ENCODE data around the gene OVCA2.
A peak's percentile ranks its signal among the peaks of the same experiment; 100 is the strongest.

Gene OVCA2

DNA sequence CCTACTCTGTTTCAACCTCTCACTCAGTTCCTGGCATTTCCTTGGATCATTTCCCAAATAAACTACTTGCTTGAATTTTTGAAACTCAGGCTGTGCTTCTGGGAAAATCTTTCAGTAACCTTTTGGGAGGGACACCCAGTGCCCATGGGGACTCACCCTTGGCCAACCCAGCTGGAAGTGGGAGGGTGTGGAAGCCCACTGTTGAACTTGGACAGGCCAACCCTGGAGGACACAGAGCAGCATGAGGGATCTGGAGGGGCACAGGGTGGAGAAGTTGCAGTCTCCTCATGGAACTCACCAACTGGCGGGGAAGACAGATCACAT lies 27.9 kb upstream of the OVCA2 start:
- DNase-seq (ENCODE audit: low spot score): no peak

DNA sequence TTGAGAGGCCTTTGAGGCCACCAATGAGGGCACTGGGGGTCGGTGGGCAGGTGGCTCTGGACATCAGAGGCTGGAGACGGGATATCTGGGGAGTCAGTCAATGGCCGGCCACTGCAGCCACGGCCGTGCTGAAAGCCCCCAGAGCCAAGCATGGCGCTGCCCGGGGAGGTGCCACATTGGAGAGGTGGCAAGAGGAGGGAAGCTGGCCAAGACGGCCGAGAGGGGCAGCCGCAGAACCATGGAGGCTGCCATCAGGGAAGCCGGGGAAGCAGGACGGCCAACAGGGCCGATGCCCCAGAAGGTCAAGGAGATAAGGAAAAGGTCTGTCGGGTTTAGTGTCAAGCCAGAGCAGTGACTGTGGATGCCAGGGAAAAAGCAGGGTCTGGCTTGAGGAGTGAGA lies 26.5 kb upstream of the OVCA2 start:
- DNase-seq (ENCODE audit: low spot score): no peak

DNA sequence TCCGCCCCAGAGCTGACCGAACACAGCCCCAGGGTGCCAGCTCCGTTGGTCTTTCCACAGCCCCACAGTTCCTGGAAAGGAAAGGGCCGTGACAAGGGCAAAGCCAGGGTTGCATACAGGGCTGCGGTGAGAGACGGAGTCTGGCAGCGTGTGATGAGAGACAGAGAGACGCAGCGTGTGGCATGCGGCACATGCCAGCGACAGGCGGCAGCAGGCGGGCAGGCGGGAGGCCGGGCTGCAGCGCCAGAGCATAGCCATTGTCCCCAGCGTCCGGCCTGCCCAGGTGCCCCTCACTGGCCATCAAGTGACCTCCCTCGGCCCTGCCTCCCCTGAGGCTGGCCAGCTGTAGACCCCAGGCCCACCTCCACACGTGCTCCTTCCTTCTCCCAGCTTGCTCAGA lies 25.3 kb upstream of the OVCA2 start:
- DNase-seq (ENCODE audit: low spot score): no peak

DNA sequence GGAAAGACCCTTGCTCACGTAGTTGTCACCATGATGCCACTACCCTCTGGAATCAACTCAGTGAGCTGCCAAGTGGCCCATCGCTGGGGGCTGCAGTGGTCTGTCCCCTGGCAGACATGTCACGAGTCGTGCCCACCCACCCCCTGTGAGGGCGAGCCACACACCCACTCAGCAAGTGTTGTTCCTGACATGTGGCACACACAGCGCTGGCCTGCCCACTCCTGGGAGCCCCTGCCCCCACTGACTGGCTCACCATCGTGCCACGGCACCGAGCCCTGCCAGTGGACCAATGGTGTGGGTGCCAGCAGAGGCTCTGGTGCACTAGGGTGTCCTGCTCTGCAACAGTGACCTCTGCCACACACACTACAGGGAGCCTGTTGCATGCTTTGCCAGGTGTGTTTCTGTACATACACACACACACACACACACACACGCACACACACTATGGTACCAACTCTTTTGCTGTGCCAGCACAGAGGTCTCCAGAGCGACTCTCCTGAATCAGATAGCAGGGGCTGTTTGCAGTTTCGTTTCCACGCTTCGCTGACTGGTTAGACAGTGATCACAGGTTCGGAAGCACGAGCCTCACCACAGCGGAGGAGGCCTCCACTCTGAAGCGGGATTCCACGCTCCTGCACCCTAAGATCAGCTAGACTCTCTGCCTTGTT lies 24.4 kb upstream of the OVCA2 start:
- no peak for DNase-seq (ENCODE audit: low spot score)

DNA sequence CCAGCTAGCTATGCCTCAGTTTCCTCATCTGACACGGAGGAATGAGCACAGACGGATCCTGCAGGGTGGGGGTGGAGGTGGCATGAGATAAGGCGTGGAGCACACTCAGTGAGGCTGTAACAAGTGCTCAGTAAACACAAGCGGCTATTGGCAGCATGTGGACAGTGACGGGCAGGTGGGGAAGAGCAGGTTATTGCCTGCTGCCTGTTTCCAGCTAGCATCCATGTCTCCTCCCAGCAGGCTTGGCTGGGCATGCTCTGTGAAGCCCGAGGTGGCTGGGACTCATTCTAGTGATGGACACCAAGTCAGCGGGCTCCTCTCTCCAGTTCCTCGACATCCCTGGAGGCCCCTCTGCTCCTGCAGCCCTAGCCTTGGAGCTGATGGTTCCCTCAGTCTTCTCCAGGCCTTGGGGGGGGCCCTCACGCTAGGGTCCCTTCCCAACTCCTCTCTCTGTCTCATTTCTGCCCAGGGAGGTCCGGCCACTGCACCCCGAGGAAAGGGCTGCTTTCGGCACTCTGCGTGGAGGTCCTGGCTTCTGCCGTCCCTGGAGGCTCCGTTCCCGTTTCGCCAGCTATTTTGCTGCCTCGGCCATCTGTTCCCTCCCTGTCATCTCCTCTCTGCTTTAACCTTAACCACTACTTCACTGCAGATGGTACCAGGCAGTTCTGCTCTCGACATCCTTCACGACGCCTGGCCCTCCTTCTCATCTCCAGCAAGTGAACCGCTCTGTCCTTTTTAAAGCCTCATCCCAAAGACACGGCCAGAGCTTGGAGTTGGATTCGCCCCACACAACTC lies 22.9 kb upstream of the OVCA2 start:
- DNase-seq (ENCODE audit: low spot score): no peak

DNA sequence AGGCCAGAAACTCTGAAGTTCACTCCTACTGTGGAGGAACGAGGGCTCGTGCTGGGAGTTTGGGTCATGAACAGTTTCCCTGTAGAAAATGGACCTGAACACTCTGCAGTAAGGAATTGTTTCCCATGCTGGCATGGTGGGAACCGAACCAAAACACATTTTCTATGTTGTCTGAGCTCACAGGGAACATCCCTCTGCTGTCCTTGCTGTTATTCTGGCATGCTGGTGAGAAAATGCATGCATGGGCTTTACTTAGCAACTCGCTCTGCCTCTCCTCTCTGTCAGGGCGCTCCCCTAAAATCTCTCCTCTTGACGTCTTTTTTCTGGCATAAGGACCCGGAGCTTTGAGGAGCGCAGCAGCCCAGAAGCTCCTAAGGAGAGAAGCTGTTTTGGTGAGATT lies 22.1 kb upstream of the OVCA2 start:
- no peak for DNase-seq (ENCODE audit: low spot score)

DNA sequence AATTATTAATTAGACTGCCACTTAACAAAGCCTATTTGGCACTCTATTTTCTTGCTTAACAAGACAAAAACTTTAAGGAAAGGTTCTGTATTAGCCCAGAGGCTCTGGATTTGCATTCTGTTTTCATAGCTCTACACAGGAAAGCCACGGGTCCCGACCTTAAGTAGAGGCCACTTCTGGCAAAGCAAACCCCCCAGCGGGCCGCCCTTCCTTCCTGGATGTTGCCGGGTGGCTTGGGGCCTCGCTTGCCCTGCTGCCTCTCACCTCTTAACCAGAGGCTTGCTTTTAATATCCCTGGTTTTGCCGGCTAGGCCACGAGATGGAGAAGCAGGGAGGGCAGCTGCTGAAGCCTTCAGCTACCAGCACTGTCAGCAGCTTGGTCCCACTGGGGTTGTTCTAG lies 21.1 kb upstream of the OVCA2 start:
- no peak for DNase-seq (ENCODE audit: low spot score)

DNA sequence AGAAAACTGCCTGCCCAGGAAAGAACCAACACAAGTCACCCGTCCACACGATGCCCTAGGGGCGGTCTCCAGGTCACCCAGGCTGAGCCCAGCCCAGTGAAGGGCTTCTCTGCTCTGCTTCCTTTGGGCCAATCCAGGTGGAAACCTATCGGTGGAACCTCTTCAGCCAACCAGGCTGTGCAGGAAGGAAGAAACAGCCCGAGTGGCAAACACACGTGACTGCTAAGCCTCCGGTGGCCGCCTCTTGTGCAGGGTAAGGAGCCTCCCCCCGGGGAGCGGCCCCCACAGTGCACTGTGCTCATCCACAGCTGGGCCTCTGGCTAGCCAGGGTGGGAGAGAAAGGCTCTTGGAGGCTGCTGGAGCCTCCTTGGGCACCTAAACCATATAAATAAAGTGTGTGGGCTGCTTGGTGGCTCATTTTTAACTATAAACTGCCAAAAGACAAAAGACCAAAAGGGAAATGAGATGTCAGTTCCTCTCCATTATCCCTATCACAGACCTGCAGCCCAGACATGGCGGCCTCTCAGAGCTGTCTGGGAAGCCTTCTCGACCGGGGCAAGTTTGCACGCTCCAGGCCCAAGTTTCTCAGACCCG lies 19.1 kb upstream of the OVCA2 start:
- no peak for DNase-seq (ENCODE audit: low spot score)

DNA sequence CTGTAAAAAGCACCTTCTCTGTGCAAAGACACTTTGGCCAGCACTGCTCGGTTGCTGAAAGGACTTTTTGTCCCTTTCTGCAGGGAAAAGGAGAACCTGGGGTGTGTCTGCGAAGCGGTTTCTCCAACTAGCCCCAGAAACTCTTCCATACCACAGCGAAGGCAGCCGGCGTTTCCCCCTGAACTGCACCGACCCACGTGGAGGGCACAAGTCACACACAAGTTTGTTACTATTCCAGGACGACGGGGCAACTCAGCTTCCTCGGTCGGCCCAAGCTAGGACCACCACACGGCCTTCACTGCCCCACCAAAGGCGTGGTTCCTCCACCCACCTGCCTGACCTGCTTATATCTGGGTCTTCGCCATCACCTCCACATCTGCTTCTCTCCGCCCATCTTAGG lies 18.6 kb upstream of the OVCA2 start:
- DNase-seq (ENCODE audit: low spot score): no peak

DNA sequence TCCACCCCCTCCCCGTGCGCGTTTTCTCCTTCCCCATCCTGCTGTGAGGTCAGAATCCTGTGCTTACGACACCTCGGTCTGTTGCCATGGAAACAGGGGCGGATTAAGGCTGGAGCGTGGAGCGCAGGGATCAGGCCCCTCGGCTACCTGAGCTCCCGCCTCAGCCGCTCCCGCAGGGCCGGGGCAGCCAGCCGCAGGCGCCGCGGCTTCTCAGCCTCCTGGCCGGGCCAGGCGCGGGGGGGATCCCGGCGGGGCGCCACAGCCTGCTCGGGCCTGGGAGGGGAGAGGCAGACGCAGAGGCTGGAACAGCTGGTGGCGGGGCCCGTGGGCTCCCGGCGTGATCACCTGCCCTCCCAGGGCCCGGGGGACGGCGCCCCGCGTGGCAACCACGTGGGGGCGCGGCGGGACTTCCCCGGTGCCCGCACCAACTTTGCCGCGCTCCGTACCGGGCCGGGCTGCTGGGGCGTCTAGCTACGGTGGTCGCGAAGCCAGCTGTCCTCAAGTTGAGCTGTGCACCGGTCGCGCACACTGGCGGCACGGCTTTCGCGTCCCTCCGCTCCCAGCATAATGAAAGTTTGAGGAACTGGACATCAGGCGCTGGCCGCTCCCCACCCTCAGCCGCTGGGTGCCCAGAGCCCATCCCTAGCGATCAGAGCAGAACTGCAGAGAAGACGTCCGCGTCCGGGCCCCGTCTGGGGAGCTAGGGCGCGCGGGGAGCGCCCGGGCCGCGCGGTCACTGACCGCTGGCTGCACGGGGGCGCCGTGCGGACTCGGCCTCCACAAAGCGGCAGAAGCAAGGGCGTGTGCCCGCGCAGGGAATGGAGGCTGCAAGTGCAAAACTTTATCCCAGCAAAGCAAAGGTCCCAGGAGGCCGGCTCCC lies 17.9 kb upstream of the OVCA2 start:
- no peak for DNase-seq (ENCODE audit: low spot score)

DNA sequence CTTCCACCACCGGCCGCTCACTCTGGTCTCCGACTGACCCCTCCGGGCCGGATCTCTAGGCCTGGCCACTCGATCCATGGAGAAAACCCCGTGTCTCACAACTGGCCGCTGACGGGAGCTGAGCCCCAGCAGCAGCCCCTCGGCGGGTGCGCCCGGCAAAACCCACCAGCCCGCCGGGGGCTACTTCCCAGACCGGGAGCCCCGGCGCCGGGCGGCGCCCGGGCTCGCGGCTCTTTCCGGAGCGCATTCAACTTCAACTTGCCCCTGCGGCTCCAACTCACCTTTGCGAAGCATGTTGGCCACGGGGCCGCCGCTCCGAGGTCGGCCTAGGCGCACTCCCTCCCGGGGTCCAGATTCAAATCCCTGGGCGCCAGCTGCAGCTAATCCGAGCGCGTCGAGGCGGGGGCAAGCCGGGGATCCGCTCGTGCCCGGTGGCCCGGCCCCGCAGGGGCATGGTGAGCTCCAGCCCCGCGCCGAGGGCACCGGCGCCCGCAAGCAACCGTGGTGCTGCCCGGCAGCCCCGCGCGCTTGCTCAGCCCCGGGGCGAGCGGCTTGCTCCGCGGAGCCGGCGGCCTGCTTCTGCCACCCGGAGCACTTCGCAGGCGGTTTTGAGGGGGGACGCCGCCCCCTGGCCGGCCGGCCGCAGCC lies 17.1 kb upstream of the OVCA2 start:
- DNase-seq (ENCODE audit: low spot score): no peak

DNA sequence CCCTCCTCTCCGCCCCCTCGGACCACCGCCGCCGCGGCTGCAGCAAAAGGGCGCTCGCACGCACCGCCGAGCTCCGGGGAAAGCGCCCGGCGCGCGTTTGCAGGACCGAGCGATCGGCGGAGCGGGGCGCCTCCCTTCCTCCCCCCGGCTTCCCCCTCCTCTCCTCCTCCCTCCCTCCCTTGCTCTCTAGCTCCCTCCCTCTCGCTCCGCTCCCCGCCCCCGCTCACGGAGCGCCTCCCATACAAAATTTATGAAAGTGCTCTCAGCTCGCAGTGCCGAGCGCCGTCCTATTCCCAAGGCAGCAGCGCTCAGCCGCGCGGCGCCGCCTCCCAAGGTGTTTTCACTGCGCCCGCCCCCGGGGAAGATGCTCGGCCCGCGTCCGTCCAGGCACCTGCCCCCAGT lies 16.6 kb upstream of the OVCA2 start, which contains the start of gene RTN4RL1:
Gene RTN4RL1 (minus strand): TSS at position 115 of the 402 bp plus-strand sequence. CDS start 469 bp downstream, outside the sequence.
- DNase-seq (ENCODE audit: low spot score): no peak

DNA sequence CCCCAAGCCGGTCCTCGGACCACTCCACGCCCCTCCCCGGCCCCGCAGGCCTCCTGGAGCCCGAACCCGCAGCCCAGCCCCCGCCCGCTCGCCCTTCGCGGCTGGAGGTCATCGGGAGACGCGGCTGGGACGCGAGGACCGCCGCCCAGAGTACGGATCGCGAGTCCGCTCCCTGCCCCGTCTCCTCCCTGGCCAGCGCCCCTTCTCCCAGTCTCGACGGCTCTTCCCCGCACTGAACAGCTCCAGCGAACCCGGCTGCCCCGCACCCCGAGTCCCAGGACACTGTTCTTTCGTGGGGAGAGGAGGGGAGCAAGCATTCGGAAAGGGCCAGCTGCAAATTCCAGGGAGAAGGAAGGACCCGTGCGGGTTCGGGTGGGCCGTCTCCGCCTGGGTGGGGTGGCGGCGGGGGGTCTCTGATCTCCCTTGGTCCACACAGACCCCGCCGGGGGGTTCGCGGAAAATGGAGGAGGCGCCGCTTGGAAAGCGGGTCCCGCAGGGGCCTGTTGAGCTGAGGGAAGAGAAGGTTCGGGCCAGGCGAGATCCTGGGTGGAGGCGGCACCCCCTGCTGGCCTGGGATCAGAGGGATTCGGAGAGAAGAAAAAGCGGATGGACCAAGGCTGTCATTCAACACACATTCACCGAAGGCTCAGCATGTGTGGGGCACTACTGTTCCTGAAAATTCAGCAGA lies 16.1 kb upstream of the OVCA2 start:
- DNase-seq (ENCODE audit: low spot score): no peak

DNA sequence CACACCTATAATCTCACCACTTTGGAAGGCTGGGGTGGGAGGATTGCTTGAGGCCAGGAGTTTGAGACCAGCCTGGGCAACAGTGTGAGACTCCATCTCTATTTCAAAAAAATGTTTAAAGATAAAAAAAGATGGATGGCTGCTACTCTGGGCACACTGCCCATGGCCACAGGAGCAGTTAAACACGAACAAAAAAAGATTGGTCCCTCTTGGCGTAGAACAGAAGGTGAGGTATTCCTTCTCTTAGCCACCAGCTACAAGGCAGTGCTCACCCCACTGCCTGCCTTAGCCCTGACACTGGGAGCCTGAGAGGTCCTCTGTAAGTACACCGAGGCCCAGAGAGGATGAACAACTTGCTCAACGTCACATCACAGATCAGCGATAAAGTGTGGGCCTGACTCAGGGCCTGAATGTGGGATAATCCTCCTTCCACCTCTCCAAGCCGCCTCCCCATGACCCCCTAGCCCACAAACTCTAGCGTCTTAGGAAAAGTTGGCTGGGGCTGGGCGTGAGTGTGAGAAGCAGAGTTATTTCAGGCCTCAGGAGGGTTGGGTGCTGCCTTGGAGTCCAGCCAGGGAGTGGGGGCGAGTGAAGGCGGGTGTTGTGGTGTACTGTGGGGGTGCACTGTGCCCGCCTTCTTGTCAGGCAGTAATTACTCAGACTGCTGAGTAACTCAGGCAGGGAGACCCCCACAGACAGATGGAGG lies 14.1 kb upstream of the OVCA2 start:
- no peak for DNase-seq (ENCODE audit: low spot score)

DNA sequence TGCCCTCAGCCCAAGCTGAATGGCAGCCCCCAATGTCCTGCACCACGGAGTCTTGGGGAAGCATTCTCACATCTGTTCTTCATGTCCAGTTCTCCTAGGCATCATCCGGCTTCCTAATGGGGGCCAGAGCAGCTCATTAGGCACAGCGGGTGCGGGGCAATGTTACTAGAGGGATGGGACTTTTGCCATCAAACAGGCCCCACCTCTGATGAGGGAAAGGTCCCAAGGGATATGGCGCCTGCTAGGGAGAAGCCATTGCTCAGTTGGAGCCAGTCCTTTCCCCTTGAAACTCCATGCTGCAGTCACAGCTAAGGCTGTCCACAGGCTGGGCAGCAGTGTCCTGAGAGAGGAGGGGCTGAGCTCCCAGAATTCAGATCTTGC lies 13.6 kb upstream of the OVCA2 start:
- DNase-seq (ENCODE audit: low spot score): no peak

DNA sequence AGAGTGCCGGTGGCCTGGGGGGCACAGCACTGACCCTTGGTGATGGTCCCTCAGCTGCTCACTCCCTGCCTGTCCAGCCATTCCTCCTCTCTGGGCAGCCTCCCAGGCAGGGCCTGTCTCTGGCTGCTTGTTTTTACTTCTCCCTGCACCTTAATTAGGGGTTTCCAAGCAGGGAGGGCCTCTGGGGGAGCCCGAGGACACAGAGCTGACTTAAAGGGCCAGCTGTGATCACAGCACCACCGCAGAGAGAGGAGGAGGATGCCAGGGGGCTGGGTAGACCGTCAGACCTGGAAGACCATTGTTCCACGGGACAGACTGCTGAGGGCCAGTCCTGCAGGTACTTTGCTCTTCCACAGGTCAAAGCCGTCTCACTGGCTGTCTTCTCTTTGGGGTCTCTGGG lies 13.1 kb upstream of the OVCA2 start:
- DNase-seq (ENCODE audit: low spot score): no peak

DNA sequence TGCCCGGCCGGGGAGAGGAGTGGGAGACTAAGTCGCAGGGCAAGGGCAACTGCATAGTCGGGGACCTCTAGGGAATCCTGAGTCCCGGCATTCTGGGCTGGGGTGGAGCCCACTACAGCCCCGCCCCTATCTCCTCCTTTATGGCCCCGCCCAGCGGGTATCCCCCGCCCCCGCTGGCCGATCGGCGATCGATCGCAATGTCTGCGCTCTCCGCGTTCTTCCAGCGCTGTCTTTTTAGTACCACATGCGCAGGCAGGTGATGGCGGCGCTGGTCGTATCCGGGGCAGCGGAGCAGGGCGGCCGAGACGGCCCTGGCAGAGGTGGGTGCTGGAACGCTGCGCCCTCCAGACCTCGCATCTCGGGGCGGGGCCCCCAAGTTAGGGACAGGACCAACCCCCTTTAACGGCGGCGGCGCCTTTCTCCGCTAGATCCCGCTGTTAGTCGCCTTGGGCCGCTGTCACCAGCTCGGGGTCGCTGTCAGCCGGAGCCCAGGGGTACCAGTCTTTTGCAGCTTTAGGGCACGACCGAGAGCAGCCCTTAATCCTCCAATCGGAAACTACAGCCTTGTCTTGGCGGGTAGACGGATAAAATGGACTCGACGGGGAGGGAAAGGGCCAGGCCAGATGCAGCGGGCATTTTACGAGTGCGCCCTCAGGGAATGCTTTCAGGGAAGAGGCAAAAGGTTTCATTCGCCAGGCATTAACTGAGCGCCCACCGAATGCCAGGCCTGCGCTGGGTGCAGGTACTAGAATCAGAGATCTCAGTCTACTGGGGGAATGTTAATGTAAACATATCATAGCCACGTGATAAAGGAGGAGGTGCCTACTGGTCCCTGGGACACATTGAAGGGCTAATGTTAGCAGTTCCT lies 11.7 kb upstream of the OVCA2 start, which contains the start of gene DPH1:
Gene DPH1 (plus strand): TSS at position 243 of the 868 bp plus-strand sequence. CDS start 17 bp downstream, at position 260.
- DNase-seq (ENCODE audit: low spot score): peak; percentile 88

DNA sequence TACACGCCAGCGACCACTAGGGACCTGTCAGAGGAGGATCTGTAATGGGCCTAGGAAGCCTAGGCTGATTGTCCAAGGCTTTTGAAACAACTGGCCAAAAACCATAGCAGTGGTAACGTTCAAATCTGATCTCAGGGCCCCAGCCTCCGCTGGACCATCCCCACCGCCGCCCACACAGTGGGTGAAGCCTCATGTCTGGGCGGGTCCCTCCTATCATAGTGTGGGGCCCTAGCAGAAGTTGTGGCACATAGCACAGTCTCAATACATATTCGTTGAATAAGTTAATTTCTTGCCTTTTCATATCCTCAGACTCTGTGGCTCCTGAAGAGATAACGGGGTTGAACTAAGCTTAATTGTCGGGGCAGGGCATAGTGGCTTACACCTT lies 11.1 kb upstream of the OVCA2 start:
- DNase-seq (ENCODE audit: low spot score): no peak

DNA sequence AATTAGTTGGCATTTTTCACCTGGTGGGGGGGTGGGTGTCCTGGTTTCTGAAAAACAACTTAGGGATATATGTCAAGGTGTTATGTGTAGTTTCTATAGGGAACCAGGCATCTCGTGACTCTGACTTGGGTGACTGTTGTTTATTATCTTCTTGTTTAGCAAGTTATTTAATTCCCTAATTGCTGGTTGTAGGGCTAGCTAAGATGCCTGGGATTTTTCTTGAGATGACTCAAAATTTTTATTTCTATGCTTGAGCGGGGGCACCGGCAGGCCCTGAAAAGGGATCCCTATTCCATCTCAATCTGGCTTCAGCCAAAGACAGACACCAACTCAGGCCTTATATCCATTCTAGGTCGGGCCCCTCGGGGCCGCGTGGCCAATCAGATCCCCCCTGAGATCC lies 8.7 kb upstream of the OVCA2 start:
- no peak for DNase-seq (ENCODE audit: low spot score)

DNA sequence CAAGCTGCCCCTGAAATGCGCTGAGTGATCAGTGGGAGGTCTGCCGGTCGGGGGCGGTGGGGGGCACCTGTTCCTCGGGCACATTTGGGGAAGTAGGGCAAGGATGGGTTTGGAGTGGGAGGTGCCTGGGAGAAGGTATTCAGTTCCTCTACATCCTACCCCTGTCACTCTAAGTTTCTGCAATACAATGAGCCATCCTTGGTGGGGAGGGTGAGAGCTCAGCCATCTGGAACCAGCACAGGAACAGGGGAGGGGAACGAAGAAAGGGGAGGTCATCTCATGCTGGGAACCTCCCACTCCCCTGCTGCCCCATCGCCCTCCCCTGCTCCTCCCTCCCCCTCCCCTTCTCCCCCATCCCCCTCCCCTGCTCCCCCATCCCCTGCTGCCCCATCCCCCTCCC lies 7.7 kb upstream of the OVCA2 start:
- DNase-seq (ENCODE audit: low spot score): no peak

Data from left forelimb (tissue), 1 donor.